Measurements from ENCODE around the gene HEPN1. TPM values are rescaled to one million over a fixed set of nuclear protein-coding genes. Genes with fewer than 3 reads are reported as not detected.

Gene HEPN1
- total RNA-seq = not detected
- polyA plus RNA-seq = under 1 TPM in 1 of 2 donors, not detected in 1; 0.11 TPM

DNA sequence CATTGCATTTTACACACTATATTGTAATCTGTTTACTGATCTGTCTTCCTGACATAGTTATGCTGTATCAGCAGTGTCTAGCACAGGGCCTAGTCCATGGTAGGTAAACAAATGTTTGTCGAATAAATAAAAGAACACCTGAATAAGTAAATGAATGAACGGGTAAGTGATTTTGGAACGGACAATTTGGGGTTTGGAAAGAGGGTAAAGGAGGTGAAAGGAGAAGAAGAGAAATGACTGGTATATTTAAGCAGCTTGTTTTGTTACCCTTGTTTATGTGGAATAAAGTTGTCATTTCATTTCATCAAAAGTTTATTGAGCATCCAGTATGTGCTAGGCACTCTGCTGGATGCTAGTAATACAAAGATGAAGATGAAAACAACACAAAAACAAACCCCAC, at the start of gene HEPN1:
Gene HEPN1, plus strand, starts transcription at position 301 of the 400 bp plus-strand sequence.
- Histone ChIP-seq H3K9me3 (no peaks in the 10 kb centered on the region), H3K27me3 (peaks cover 0 to 4% (median 0%) of the 10 kb centered on the region in 4 donors), H3K4me1 (no peaks in the 10 kb centered on the region), H3K4me3 (no peak within 1 kb of the TSS), H3K36me3 (no peaks in the 10 kb centered on the region), H3K27ac (no peak within 1 kb of the TSS)
- no peak for ATAC-seq
- intact Hi-C loops (cut with DNase I) = no loop called here
- WGBS, 2 donors = 41 to 56% methylated on average over 3 of the region's 3 CpGs
- DNase-seq = no peak
- no peak for FAIRE-seq
- TF ChIP-seq, protein P1, sequence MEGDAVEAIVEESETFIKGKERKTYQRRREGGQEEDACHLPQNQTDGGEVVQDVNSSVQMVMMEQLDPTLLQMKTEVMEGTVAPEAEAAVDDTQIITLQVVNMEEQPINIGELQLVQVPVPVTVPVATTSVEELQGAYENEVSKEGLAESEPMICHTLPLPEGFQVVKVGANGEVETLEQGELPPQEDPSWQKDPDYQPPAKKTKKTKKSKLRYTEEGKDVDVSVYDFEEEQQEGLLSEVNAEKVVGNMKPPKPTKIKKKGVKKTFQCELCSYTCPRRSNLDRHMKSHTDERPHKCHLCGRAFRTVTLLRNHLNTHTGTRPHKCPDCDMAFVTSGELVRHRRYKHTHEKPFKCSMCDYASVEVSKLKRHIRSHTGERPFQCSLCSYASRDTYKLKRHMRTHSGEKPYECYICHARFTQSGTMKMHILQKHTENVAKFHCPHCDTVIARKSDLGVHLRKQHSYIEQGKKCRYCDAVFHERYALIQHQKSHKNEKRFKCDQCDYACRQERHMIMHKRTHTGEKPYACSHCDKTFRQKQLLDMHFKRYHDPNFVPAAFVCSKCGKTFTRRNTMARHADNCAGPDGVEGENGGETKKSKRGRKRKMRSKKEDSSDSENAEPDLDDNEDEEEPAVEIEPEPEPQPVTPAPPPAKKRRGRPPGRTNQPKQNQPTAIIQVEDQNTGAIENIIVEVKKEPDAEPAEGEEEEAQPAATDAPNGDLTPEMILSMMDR (IDR thresholded peaks at IDR 0.05) = no peak

DNA sequence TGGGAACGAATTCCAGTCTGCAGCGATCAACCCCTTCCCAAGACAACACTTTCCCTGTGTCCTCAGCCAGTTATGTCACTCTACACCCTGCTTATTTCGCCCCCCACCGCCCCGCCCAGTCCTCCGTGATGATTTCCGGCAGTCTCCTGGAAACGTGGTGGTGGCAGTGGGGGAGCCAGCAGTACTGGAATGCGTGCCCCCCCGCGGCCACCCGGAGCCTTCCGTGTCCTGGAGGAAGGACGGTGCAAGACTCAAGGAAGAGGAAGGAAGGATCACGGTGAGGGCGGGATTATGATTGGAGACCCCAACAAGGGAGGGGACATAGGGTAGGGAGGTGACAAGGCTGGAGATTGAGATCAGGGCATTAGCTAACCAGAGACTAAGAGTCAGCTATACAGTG, 49.7 kb upstream of the HEPN1 start:
- Histone ChIP-seq H3K27ac (no peak overlapping the region), H3K9me3 (no peaks in the 10 kb centered on the region), H3K4me3 (no peak overlapping the region), H3K27me3 (peaks cover 0 to 49% (median 7%) of the 10 kb centered on the region in 4 donors), H3K4me1 (peaks cover 0 to 9% (median 0%) of the 10 kb centered on the region in 3 donors), H3K36me3 (no peaks in the 10 kb centered on the region)
- intact Hi-C loops (cut with DNase I) = no loop called here
- 3% methylated on average over 16 of the region's 16 CpGs for WGBS, 2 donors
- TF ChIP-seq, protein P1 (IDR thresholded peaks at IDR 0.05) = no peak
- FAIRE-seq (no peak), ATAC-seq (no peak), DNase-seq (peak in 1 of 6 donors; percentile 34)

DNA sequence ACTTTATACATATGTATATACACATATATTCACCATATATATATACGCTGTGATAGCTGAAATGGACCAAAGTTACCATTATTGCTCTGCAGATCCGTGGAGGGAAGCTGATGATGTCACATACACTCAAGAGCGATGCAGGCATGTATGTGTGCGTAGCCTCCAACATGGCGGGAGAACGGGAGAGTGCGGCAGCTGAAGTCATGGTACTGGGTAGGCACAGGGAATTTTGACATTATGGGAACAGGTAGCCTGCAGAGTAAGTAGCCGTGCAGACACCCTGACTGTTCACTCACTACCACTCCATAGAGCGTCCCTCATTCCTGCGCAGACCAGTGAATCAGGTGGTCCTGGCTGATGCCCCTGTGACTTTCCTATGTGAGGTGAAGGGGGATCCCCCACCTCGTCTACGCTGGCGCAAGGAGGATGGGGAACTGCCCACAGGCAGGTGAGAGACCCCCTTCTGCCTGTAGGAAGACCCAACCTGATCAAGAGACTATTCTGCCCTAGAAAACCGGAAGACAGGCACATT, 49.1 kb upstream of the HEPN1 start:
- TF ChIP-seq, protein P1 (IDR thresholded peaks at IDR 0.05) = no peak
- no peak for FAIRE-seq
- H3K27me3 ChIP-seq = peaks cover 0 to 45% (median 7%) of the 10 kb centered on the region in 4 donors
- no peak overlapping the region for H3K27ac ChIP-seq
- peak in 1 of 6 donors; percentile 27 for DNase-seq
- intact Hi-C loops (cut with DNase I) = no loop called here
- no peak overlapping the region for H3K4me3 ChIP-seq
- WGBS, 2 donors = 38 to 44% methylated on average over 14 of the region's 14 CpGs
- H3K36me3 ChIP-seq = no peaks in the 10 kb centered on the region
- H3K9me3 ChIP-seq = no peaks in the 10 kb centered on the region
- peaks cover 0 to 9% (median 0%) of the 10 kb centered on the region in 3 donors for H3K4me1 ChIP-seq
- ATAC-seq = no peak

DNA sequence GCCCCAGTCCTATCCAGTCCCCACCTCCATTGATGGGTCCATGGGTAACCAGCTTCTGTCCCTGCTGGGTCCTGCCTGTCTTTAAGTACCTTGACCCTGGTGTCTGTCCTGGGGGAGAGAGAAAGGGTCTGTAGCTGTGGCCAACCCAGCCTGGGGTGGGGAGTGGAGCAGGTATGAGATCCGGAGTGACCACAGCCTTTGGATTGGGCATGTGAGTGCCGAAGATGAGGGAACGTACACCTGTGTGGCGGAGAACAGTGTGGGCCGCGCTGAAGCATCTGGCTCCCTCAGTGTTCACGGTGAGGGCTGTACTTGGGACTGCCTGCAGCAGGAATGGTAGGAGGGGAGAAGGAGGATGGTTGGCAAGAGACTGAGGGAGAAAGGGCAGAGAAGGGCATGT, 48.6 kb upstream of the HEPN1 start:
- DNase-seq (peak in 1 of 6 donors; percentile 45), ATAC-seq (no peak), FAIRE-seq (no peak)
- 43 to 46% methylated on average over 7 of the region's 7 CpGs for WGBS, 2 donors
- H3K27me3 ChIP-seq = peaks cover 0 to 40% (median 7%) of the 10 kb centered on the region in 4 donors
- no peak overlapping the region for H3K4me3 ChIP-seq
- peaks cover 0 to 7% (median 0%) of the 10 kb centered on the region in 3 donors for H3K4me1 ChIP-seq
- no peaks in the 10 kb centered on the region for H3K9me3 ChIP-seq
- H3K27ac ChIP-seq = no peak overlapping the region
- intact Hi-C loops (cut with DNase I) = no loop called here
- TF ChIP-seq, protein P1 (IDR thresholded peaks at IDR 0.05) = no peak
- H3K36me3 ChIP-seq = no peaks in the 10 kb centered on the region

DNA sequence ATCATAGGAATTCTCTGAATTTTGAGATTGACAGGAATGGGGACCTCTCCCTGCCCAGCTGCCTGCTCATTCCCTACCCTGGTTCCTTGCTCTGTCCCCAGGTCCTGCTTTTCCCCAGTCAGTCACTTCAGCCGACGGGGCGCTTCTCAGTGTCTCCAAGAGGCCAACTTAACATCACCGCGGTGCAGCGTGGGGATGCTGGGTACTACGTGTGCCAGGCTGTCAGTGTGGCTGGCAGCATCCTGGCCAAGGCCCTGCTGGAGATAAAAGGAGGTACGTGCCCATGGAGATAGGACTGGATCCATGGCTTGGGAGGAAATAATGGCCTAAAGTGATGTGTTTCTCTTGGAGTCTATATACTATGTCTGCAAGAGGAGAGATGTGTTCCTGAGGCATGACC, 46.8 kb upstream of the HEPN1 start:
- 33 to 35% methylated on average over 8 of the region's 8 CpGs for WGBS, 2 donors
- Histone ChIP-seq H3K27me3 (peaks cover 0 to 22% (median 0%) of the 10 kb centered on the region in 4 donors), H3K27ac (no peak overlapping the region), H3K9me3 (no peaks in the 10 kb centered on the region), H3K36me3 (no peaks in the 10 kb centered on the region), H3K4me3 (no peak overlapping the region), H3K4me1 (peaks cover 0 to 5% (median 0%) of the 10 kb centered on the region in 3 donors)
- ATAC-seq (no peak), DNase-seq (peak in 1 of 6 donors; percentile 54), FAIRE-seq (no peak)
- intact Hi-C loops (cut with DNase I) = no loop called here
- TF ChIP-seq, protein P1 (IDR thresholded peaks at IDR 0.05) = no peak

Measured in pancreas (tissue), 10 donors.